GM19372 (cell line): Measurements from ENCODE around the gene ABR.
"Not testable (repeated sequence)": the region's sequence is repeated elsewhere in the genome, so short reads cannot be mapped to it uniquely, and the experiment has no call there.

ENCODE experiments used
- ATAC-seq: cut with Tn5 transposase; IDR thresholded peaks from one replicate; pipeline ENCODE4 v1.9.1; 2021; ENCODE audit warnings: mild to moderate bottlenecking, low read depth, moderate library complexity; ENCODE audit not compliant: unreplicated experiment

Gene ABR

DNA sequence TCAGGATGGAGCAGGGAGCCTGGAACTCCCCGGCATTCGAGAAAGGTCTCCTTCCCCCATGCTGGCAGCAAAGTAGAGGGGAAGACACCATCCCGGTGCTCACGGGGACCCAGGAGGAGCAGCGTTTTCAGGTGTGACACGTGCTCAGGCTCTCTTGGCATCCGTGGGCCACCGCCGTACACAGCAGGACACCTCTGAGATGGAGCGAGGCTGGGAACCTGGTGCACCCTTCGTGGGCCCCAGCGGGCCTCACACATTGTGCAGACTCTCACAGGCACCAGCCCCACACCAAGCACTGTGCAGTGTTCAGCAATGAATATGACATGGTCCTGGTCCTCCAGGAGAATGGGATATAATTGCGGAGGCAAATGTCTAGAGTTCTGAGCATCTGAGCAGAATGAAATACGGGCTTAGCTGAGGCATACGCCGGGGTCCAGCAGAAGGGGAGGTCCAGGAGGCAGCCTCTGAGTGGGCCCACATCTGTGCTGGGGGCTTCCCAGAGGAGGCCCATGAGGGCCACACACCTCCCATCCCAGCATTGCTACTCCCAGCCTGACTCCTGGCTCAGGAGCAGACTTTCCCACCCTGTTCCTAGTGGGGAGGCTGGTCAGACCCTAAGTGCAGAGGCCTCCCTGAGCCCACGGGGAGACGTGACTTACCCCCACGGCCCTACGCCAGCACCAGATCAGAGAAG is 72.6 kb downstream of the ABR start:
- ATAC-seq = no peak

DNA sequence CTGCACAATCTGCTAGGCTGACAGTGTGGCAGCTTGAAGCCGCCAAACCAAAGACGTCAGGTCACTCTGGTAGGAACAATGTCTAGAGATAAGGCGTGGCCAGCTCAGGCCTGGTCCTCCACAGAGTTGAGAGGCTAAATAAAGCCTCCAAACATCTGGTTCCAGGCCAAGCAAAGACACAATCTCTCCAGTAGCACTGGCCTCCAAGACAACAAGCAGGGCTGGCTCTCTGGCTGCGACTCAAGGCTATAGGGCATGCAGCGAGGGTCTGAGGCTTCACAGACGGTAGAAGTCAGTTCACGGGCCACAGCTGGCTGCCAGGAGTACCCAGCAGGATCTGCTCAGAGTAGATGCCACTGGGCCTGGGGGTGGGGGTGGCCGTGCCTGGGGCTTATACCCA is 75.6 kb downstream of the ABR start:
- ATAC-seq = no peak

DNA sequence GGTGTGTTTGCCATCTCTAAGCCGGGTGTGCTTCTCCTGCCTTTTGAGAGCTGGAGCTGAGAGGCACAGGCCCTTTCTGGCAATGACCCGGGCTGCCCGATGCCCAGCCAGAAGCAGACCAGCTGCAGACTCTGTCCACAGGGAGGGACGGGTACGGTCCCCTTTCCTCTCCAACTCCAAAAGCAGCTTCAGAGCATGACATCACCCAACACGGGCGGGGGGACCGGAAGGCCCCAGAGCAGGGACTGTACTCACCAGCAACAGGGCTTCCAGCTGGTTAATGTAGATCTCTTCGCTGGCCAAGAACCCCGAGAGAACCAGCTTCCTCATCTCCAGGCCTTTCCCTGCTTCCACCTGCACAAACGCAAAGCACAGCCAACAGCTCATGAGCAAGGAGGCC is 79.4 kb downstream of the ABR start:
- no peak for ATAC-seq

DNA sequence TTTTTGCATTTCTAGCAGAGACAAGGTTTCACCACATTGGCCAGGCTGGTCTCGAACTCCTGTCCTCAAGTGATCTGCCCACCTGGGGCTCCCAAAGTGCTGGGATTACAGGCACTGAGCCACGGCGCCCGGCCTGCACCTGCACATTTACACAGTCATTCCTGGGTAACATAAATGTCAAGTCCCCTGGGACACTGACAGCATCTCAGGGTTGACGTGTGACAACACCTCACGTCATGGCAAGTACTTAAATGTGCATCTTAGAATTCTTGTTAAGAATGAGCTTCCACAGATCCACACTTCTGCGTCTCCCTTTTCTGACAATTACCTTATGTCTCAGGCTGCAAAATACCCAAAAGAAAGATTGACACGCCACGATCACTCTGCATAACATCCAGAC is 80.5 kb downstream of the ABR start:
- no peak for ATAC-seq

DNA sequence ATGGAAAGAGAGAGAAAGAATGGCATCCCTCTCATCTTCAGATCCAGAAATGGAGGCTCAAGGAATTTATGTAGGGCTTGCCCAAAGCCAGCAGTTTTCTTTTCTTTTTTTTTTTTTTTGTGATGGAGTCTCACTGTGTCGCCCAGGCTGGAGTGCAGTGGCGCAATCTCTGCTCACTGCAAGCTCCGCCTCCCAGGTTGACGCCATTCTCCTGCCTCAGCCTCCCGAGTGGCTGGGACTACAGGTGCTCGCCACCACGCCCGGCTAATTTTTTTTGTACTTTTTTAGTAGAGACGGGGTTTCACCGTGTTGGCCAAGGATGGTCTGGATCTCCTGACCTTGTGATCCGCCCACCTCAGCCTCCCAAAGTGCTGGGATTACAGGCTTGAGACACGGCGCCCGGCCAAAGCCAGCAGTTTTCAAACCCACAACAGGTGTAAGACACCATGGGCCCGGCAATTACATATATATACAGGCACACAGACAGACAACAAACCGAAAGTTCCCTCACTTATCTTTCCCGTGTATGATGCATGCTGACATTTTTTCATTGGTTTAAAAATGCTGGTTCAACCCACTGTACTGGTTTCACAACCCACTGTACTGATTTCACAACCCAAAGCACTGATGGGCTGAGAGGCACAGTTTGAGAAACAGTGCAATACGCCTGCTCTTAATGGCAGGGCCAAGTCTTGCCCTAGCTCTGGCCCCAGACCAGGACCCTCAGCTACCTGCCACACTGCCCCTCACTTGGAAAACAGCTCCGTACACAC is 81.6 kb downstream of the ABR start:
- ATAC-seq = not testable (repeated sequence)

DNA sequence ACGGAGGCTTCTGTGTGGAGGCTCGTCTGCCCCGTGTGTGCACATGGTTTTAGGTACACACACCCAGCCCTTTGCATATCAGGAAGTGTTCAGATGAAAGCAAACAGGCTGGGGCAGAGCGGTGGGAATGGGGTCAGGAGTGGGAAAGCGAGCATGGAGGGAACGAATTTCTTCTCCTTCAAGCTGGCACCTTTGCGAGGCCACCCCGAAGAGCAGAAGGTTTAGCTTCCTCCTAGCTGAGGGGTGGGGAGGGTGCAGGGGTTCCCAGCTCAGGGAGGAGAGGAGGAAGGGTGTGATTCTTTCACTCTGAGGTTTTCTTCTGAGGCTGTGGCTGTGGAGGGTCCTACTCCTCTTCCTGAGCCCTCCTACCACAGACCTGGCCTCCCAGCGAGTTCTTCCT is 83.6 kb downstream of the ABR start:
- ATAC-seq = no peak

DNA sequence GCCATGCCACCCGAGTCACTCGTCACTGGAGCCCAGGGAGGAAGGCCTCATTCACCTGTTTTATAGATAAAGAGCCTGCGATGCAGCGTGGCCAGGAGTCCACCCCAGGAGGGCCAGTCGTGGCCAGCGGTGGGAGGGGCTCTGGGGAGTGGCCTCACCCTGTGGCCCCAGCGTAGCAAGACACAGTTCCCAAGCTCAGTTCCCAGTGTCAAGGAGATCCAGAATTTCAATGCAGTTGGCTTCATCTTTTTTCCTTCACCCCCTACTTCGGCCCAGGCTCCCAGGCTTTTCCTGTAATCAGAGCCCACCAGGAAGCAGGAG is 84.0 kb downstream of the ABR start:
- no peak for ATAC-seq

DNA sequence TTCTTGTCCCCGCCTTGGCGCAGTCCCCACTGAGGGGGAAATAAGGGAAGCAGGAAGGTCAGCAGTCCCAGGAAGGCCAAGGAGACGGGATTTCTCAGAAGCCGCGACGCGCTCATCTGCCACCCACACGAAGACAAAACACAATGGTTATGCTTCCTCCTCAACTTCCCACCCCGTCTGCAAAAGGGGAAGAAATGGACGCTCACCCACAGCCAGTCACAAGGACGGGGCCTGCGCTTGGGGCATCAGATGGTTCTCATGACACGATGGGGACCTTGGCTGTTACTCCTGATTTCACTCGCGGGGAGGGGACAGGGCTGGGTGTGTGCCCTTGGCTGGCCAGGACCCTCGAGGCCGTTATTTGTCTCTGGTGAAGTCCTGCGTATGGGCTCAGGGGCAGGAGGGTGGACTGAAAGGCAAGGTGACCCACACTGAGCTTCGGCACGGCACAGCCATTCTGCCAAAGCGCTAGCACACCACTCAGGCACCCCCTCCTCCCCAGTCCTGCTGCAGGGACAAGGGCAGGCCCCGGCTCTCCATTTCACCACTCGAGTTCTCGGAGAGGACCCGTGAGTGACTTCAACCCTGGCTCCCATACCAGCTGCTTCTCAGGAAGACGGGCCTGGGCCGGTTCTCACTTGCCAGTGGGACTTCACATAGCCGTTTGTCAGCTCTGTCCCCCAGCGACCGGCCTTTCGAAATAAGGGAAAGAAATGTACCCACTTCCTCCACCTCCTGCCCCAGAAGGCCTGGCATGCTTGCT is 84.5 kb downstream of the ABR start:
- no peak for ATAC-seq

DNA sequence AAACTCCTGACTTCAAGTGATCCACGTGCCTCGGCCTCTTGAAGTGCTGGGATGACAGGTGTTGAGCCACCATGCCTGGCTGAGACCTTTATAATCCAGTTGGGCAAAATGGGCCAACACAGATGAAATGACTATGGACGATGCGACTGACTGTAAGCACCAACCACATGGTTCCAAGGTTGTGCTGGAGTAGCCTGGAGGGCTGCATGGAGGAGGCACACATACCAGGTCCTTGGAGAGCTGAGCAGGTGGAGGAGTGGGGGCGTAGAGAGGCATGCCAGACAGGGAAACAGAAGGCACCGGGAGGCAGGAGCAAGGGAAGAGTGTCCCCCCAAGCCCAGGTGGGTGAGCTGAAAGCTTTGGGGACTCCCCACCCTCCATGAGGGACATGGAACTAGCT is 85.2 kb downstream of the ABR start:
- no peak for ATAC-seq

DNA sequence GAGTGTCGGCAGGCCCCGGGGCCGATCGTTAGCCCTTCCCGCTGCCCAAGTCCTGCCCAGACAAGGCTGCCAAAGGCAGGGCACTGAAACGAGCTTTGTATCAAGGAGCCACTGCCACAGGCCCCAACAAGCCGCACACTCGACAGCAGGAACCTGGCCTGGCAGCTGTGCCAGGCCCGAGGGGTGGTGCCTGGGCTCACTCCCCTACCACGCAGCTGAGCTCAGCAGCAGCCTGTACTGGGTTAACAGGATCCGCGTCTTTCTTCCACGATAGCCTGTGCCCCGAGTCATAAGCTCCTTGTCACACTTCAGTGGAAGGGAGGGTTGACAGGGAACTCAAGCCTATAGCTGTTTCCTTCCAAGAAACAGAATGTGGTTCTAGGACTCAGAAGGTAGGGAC is 87.9 kb downstream of the ABR start:
- no peak for ATAC-seq

DNA sequence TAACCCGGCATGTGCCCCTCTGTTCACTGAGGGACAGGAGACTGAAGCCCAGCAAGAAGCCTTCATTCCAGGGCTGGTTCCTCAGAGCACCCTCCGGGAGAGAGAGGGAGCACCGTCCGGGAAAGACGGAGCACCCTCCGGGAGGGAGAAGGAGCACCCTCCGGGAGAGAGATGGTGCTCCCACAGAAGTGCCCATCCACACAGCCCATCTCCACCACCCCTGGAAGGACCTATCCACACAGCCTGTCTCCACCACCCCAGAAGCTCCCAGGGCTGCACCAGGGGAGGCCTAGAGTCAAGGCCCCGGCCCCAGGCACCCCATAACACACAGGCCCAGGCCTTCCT is 88.6 kb downstream of the ABR start:
- ATAC-seq = no peak

DNA sequence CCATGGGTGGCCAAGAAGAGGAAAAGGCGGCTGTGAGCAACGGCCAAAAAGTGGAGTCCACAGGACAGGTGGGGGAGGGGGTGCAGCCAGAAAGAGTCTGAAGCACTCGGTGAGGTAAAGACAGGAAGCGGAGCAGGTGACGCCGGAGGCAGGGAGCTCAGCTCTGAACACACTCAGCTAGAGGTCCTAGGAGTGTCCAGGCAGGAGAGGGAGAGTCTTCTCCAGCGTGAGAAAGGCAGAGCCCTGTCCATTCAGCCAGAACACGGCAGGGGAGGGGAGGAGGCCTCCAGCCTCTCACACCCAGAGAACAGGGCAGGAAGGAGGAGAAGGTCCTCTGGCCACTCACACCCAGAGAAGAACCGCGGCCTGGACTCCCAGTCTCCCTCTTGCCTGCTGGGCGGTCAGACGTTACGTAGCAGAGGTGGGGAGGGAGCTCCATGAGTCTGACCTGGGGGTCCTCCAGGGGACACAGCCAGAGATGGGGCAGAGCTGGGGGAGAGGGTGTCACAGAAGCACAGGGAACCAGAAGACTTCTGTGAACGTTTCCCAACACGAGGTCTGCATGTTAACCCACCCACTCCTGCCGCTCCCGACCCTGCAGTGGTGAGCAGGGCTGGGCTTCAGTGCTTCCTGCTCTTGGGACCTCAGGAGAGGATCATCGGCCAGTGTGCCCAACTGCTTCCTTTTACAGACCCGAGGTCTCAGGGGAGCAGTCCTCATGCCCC is 89.2 kb downstream of the ABR start:
- no peak for ATAC-seq

DNA sequence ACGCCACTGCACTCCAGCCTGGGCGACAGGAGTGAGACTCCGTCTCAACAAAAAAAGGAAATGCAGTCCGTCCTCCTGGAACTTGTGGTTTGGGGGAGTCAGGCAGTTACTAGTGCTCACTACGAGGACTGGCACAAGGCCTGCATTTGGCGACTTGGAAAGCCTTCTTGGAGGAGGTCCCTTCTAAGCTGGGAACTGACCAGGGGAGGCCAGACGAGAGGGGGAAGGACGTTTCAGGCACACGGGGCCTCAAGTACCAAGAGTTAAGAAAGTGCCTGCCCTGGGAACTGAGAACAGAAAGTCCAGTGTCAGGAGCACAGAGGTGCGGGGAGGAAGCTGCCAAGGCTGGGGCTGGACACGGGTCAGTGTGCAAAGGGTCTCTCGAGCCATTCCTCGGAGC is 89.9 kb downstream of the ABR start:
- no peak for ATAC-seq

DNA sequence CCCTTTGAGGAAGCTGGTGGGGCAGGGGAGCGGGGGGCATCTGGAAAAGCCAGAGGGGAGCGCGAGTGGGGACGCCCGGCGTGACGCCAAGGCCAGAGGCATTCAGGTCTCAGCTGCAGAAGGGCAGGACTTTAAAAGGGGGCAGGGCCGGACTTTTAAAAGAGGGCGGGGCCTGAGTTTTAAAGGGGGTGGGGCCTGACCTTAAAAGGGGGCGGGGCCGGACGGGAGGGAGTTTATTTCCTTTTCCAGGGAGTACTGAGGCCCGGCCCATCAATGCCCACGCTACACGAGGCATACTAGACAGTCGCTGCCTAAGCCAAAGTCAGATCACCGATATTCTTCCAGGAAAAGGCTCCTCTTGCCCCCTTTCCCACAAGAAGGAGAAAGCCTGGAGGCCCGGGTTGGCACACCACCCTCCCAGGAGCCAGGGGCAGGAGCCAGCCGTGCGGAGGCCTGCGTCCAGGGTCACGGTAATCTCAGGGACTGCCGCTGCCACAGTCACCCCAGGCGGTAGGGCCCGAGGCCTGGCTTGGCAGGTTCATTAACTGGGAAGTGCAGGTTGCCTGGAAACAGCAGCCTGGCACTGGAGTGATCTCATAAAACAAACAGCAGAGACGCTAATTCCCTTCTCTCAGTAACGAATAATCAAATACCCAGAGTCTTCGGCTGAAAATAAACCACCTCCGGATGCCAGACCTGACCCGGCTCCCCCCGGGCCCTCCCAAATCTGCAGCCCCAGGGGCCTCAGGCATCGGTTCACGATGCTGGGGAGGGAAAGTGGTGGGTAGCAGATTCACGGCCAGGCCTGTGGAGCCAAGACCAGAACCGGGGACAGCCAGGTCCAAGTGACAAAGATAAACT is 92.2 kb downstream of the ABR start:
- ATAC-seq = no peak

DNA sequence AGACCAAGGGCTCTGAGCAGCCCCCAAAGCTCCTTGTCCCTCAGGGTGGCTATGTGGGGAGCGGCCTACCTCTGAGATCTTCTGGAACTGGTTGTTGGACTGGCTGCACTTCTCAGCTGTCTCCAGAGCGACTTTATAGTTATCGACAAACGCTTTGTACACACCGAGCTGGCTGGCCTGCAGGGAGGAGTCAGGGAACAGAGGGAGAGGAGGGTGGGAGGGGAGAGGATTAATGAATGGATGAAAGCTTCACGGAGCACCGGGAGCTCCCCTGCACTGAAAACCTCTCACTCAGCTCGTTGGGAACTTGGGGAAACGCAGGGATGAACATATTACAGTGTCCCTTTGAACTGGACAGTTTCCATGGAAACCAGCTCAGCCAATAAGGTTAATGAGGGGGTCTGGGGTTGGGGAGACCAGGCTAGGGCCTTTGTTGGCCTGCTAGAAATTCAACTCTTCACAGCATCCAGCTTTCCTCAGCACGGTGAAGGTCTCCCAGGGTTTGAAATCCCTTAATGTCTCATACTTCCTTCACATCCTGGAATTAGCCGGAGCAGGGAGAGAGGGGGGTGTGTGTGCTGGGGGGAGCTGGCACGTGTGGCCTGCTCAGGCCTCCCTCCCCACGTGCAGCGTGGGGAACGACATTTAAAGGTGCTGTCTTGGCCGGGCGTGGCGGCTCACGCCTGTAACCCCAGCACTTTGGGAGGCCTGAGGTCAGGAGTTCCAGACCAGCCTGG is 96.2 kb downstream of the ABR start:
- no peak for ATAC-seq

DNA sequence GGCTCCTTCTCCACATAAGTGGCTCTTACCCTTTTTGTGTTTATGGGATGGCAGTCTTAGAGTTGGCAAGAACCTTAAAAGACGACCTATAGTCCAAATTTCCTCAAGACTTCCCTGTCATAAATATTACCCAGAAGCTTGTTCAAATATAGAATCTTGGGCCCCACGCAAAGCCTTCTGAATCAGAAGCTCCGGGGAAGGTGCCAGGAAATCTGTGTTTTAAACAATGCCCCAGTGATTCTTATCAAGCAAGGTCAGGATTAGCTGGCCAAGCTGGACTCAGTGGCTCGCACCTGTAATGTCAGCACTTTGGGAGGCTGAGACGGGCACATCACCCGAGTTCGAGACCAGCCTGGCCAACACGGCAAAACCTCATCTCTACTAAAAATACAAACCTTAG is 97.2 kb downstream of the ABR start:
- no peak for ATAC-seq

DNA sequence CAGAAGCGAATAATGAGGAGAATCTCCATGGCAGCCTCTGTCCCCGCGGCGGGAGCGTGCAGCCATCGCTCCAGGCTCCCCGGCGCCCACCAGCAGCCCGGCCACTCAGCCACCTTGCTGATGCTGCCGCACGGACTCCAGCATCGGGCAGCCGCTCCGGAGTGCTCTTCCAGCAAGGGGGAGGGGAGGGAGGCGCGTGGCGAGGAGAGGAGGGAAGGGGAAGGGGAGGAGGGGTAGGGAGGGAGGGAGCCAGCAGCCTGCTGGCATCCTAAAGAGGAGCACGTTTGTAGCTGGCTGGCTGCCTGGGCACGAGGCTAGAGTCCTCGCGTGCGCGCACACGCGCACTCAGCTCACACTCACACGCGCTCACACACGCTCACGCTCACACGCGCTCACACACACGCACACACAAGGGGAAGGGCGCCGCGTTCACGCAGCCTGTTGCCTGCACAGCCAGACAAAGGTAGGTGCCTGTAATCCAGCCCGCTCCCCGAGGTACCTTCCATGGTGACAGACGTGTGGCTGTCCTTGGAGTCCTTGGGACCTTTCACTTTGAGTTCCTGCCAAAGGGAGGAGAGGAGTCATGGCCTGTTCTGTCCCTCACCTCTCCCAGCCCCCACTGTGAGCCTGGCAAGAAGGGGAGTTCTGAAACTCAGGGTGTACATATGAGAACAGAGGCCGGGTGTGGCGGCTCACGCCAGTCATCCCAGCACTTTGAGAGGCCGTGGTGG is 100.8 kb downstream of the ABR start:
- no peak for ATAC-seq

DNA sequence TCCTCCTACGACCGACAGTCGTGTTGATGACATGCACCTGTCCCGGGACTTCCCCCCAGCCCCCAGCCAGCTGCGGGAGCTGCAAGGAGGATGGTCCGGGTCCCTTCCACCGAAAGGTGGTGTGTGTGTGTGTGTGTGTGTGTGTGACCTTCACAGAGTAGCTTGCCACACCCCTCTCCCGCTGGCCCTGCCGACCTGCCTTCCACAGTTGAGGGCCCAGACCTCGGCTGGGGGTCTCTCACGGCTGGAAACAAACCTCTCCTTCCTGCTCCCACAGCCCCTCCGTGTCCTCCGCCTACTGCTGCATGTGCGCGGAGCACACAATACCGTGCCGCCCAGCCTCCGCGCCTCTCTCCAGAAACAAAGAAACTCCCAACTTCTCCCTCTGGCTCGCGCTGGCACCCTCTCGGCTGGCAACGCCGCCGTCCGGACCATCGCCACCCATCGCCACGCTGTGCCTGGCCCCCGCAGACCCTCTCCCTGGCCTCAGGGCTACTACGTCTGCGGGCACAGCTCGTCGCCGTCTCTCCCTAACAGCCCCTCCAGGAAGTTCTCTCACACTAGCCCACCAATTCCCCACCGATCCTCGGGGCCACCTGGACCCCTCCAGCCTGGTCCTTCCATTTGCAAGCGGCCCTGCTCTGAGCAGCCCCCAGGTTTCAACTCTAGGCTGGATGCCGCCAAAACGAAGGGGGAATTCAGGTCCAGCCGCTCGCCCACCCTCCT is 101.6 kb downstream of the ABR start:
- ATAC-seq = no peak
